A673 (cell line): ENCODE data around the gene KIF26B. TPM values are rescaled to one million over a fixed set of nuclear protein-coding genes. Genes with fewer than 3 reads are reported as not detected.

Experiments used
- BruUV-seq: library from RNA; stranded (reverse); fragments of 400-500 nt; replicated peaks from 2 replicates; lab custom pipeline; 2021; lab: Mats Ljungman, UMichigan
- CTCF ChIA-PET: fragments of 300-600 bp; sonication (Branson Sonifier 250); formaldehyde crosslinking; loops from one replicate; lab custom pipeline; 2022; ENCODE audit warnings: antibody characterized with exemption; lab: Charles Lee
- POLR2A ChIA-PET: fragments of 300-600 bp; sonication (Branson Sonifier 250); formaldehyde crosslinking; loops from one replicate; lab custom pipeline; 2022; ENCODE audit warnings: antibody characterized with exemption; ENCODE audit not compliant: low non-redundant PET; lab: Charles Lee
- DNase-seq: peaks from one replicate; pipeline ENCODE4 v3.0.0-alpha.2; 2015; ENCODE audit warnings: low spot score
- H3K27ac ChIP-seq: fragments of 200-600 bp; sonication (generic); 2 replicates; pipeline ENCODE4 v1.5.1; 2016; ENCODE audit warnings: mixed run types, low read depth, mild to moderate bottlenecking, mixed read lengths, antibody characterized with exemption, low read length; ENCODE audit not compliant: poor library complexity, severe bottlenecking
- H3K27me3 ChIP-seq: fragments of 200-600 bp; sonication (generic); replicated peaks from 2 replicates; pipeline ENCODE4 v1.6.1; 2017; ENCODE audit warnings: mixed run types, low read depth, mild to moderate bottlenecking, mixed read lengths, antibody characterized with exemption, low read length; ENCODE audit not compliant: insufficient read depth, poor library complexity
- H3K36me3 ChIP-seq: fragments of 200-600 bp; sonication (generic); 2 replicates; pipeline ENCODE4 v1.6.1; 2016; ENCODE audit warnings: mixed run types, mild to moderate bottlenecking, mixed read lengths, antibody characterized with exemption, low read length; ENCODE audit not compliant: insufficient read depth, poor library complexity, severe bottlenecking
- H3K4me1 ChIP-seq: fragments of 200-600 bp; sonication (generic); 2 replicates; pipeline ENCODE4 v1.6.1; 2017; ENCODE audit warnings: mixed run types, mild to moderate bottlenecking, mixed read lengths, antibody characterized with exemption, low read length; ENCODE audit not compliant: insufficient read depth, poor library complexity, severe bottlenecking
- H3K4me3 ChIP-seq: fragments of 200-600 bp; sonication (generic); 2 replicates; pipeline ENCODE4 v1.5.1; 2016; ENCODE audit warnings: low read depth, mixed run types, mild to moderate bottlenecking, mixed read lengths, low read length; ENCODE audit not compliant: poor library complexity, severe bottlenecking
- H3K9me3 ChIP-seq: fragments of 200-600 bp; sonication (generic); 2 replicates; pipeline ENCODE4 v1.6.1; 2016; ENCODE audit warnings: mixed run types, low read depth, mild to moderate bottlenecking, mixed read lengths, antibody characterized with exemption, low read length; ENCODE audit not compliant: poor library complexity, severe bottlenecking
- CTCF ChIP-seq: fragments of 300-800, 200-600 bp; sonication (generic); conservative IDR thresholded peaks from 2 replicates; pipeline ENCODE4 v1.5.1; 2017; ENCODE audit warnings: low read depth, mild to moderate bottlenecking, antibody characterized with exemption, low read length, moderate library complexity, mixed read lengths
- EZH2 ChIP-seq: fragments of 200-600 bp; sonication (generic); IDR thresholded peaks from 2 replicates; pipeline ENCODE4 v1.6.1; 2017; ENCODE audit warnings: borderline replicate concordance, low read depth, mild to moderate bottlenecking, mixed read lengths, antibody characterized with exemption, low read length; ENCODE audit not compliant: poor library complexity, severe bottlenecking
- intact Hi-C: fragments of 100-400 bp; cut with micrococcal nuclease; formaldehyde crosslinking; loops from one replicate; pipeline ENCODE4 v1.10.0; 2022; ENCODE audit not compliant: unreplicated experiment
- total RNA-seq: library from RNA; stranded (reverse); gene quantifications from 2 replicates; pipeline ENCODE4 v1.2.3, GENCODE V29; 2021

KIF26B gene
- total RNA-seq, 1 experiment from 2014 or later, result not detected

- POLR2A ChIA-PET, result no interaction called here
- Histone ChIP-seq H3K27ac (no peak overlapping the region), H3K27me3 (no peaks in the 10 kb centered on the region), H3K9me3 (no peaks in the 10 kb centered on the region), H3K4me1 (no peaks in the 10 kb centered on the region), H3K4me3 (no peak overlapping the region), H3K36me3 (no peaks in the 10 kb centered on the region)
- TF ChIP-seq CTCF (no peak), EZH2 (no peak)
- DNase-seq, result no peak
- intact Hi-C loops, result no loop called here
- CTCF ChIA-PET, result no interaction called here
- no TSS peak for BruUV-seq
Measured at GRCh38 chr1:245107776-245108114, 47.0 kb upstream of the KIF26B start.

DNA sequence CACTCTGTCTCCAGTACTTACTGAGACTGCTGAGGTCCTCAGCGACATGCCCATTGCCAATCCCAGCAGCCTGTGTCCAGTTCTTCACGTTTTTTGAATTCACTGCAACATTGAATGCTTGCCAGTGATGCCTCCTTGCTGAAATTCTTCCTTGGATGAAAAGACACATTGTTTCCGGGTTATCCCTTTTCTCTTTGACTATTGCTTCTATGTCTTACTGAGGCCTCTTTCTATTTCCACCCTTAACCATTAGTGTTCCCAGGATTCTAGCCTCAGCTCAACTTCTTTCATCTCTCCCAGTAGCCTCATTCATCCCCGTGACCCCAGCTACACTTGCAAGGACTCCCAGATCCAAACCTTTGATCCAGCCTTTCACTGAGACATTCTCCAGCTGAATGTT, 46.5 kb upstream of the KIF26B start:
- ChIA-PET CTCF (no interaction called here), POLR2A (no interaction called here)
- intact Hi-C loops, result no loop called here
- H3K27me3 ChIP-seq, result no peaks in the 10 kb centered on the region
- no peaks in the 10 kb centered on the region for H3K36me3 ChIP-seq
- TF ChIP-seq CTCF (no peak), EZH2 (no peak)
- H3K4me3 ChIP-seq, result no peak overlapping the region
- no peak overlapping the region for H3K27ac ChIP-seq
- BruUV-seq, result no TSS peak
- no peaks in the 10 kb centered on the region for H3K9me3 ChIP-seq
- H3K4me1 ChIP-seq, result no peaks in the 10 kb centered on the region
- DNase-seq, result no peak

- intact Hi-C loops, result no loop called here
- no TSS peak for BruUV-seq
- POLR2A ChIA-PET, result no interaction called here
- Histone ChIP-seq H3K36me3 (no peaks in the 10 kb centered on the region), H3K27ac (no peak overlapping the region), H3K4me1 (no peaks in the 10 kb centered on the region), H3K9me3 (no peaks in the 10 kb centered on the region), H3K4me3 (no peak overlapping the region), H3K27me3 (no peaks in the 10 kb centered on the region)
- no peak for DNase-seq
- TF ChIP-seq EZH2 (no peak), CTCF (no peak)
- CTCF ChIA-PET, result no interaction called here
Measured at GRCh38 chr1:245108909-245109308, 45.9 kb upstream of the KIF26B start.
